Activated T-helper 17 cell treated with anti-CD3 and anti-CD28 coated beads, Interleukin-2, amount 50 U/mL, for 72 hours (primary cell): Measurements from ENCODE around the gene ACTR1B. TPM values are rescaled to one million over a fixed set of nuclear protein-coding genes. Genes with fewer than 3 reads are reported as not detected.
"Not testable (repeated sequence)": the region's sequence is repeated elsewhere in the genome, so short reads cannot be mapped to it uniquely, and the experiment has no call there.

Experiments used
- ATAC-seq: fragments of 150-1000 bp; cut with Tn5 transposase; replicated peaks from 2 replicates; pipeline ENCODE4 v1.10.0; 2021; ENCODE audit warnings: mild to moderate bottlenecking, moderate library complexity
- H3K27ac Mint-ChIP-seq: one replicate; pipeline ENCODE4 v1.8.0; 2022; ENCODE audit warnings: mixed read lengths
- H3K27me3 Mint-ChIP-seq: one replicate; pipeline ENCODE4 v1.8.0; 2022; ENCODE audit warnings: mixed read lengths
- H3K36me3 Mint-ChIP-seq: one replicate; pipeline ENCODE4 v1.8.0; 2022; ENCODE audit warnings: low read depth, mild to moderate bottlenecking, mixed read lengths
- H3K4me1 Mint-ChIP-seq: one replicate; pipeline ENCODE4 v1.8.0; 2022; ENCODE audit warnings: mixed read lengths
- H3K4me3 Mint-ChIP-seq: one replicate; pipeline ENCODE4 v1.8.0; 2022; ENCODE audit warnings: mild to moderate bottlenecking, mixed read lengths
- H3K9me3 Mint-ChIP-seq: one replicate; pipeline ENCODE4 v1.8.0; 2022; ENCODE audit warnings: mixed read lengths
- total RNA-seq, 2 donors: library from RNA; stranded (reverse); gene quantifications; one replicate each; pipeline ENCODE4 v1.2.3, GENCODE V29; 2022

Gene ACTR1B
- total RNA-seq: 100 to 1,000 TPM in 1 of 2 donors, 10 to 100 TPM in 1; 68.7 to 148 TPM

- peak; percentile 75 for ATAC-seq
- Mint-ChIP-seq H3K4me3 (peak within 1 kb of the TSS; percentile 92), H3K27ac (peak within 1 kb of the TSS; percentile 98), H3K9me3 (no peaks in the 10 kb centered on the region), H3K27me3 (no peaks in the 10 kb centered on the region), H3K4me1 (peaks cover 8% of the 10 kb centered on the region), H3K36me3 (peaks cover 53% of the 10 kb centered on the region)
Measured at GRCh38 chr2:97663962-97664635, at the start of gene ACTR1B. Gene ACTR1B (minus strand): TSS chr2:97664044. CDS start chr2:97663890, 154 bp downstream.

DNA sequence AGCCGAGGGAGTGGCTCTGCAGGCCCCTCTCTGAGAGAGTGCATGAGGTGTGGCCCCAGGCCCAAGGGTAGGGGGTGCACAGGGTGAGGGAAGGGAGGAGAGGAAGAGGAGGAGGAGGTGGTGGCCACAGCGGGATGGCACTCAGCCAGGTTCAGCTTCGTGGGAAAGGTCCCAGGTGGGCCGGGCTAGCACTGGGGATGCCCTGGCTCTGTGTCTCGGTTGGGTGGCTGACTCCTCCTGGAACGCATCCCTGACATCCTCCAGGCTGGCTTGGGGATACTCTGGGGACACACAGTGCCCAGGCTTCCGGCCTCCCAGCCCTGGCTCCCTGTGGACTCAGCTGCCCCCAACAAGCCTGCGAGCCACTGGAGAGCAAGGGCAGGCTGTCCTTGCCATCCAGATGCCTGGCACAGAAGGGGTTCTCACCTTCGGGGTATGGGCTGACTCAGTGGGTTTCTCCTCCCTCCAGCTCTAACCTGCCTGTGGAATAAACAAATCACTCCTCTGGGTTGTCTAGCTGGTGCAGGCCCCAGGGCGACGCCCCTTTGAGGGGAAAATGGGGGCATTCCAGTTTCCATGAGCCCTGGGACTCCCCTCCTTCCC is 49.0 kb upstream of the ACTR1B start:
- Mint-ChIP-seq H3K9me3 (no peaks in the 10 kb centered on the region), H3K27me3 (no peaks in the 10 kb centered on the region), H3K27ac (peak overlapping the region; percentile 100), H3K4me1 (peaks cover 53% of the 10 kb centered on the region), H3K4me3 (peak overlapping the region; percentile 100), H3K36me3 (peaks cover 46% of the 10 kb centered on the region)
- ATAC-seq: peak; percentile 36

DNA sequence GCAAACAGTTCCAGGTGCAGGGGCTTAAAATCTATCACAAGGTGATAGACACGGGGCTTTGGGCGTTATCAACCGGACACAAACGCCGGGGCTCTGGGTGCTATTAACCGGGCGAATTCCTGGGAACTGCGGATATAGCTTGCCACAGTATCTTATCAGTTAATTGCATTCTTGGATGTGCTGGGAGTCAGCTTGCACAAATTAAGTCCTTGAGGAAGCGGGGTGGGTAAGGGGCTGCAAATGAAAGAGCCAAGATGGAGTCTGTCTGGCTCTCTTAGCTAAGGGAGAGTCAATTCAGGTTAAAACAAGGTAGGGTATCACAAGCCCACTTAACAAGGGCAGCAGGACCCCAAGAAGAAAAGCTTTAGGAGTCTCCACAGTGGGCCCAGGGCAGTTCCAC is 48.3 kb upstream of the ACTR1B start:
- Mint-ChIP-seq H3K4me1 (peaks cover 49% of the 10 kb centered on the region), H3K4me3 (peak overlapping the region; percentile 100), H3K27ac (peak overlapping the region; percentile 100), H3K36me3 (peaks cover 40% of the 10 kb centered on the region)
- not testable (repeated sequence) for ATAC-seq, H3K27me3 Mint-ChIP-seq, H3K9me3 Mint-ChIP-seq

DNA sequence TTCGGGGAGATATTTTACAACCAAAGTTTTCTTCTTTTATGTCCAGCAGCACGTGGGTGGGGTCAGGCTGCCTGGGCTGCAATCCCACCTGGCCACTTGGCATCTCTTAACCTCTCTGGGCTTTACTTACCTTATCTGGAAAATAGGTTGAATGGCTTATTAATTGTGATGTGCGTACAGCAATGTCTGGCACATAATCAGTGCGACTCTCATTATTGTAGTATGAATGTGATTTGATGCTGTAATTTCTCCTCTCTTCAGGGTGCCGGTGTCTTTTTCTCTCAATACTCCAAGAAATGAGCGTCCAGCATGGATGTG is 47.5 kb upstream of the ACTR1B start:
- no peak for ATAC-seq
- Mint-ChIP-seq H3K4me1 (peaks cover 41% of the 10 kb centered on the region), H3K36me3 (peaks cover 32% of the 10 kb centered on the region), H3K4me3 (peak overlapping the region; percentile 100), H3K27ac (peak overlapping the region; percentile 100), H3K9me3 (no peaks in the 10 kb centered on the region), H3K27me3 (no peaks in the 10 kb centered on the region)

DNA sequence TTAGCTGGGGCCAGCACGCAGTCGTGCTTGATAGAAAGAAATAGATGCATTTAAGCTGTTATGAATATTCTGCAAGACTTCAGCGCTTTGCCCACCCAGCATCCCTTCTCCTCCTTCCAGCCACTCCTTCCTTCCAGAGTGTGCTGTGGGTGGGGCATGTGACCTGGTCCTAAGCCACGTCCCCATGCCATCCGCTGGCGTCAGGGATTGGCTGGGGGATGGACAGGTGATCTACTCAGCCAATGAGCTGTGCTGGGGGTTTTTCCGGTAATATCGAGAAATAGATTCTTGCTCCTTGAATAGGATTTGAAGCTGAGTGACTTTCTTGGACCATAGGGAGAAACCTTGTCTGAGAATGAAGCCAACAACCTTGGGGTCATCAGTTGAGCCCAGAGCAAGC is 44.8 kb upstream of the ACTR1B start:
- Mint-ChIP-seq H3K36me3 (peaks cover 4% of the 10 kb centered on the region), H3K9me3 (no peaks in the 10 kb centered on the region), H3K27me3 (no peaks in the 10 kb centered on the region), H3K4me1 (peaks cover 26% of the 10 kb centered on the region), H3K27ac (no peak overlapping the region), H3K4me3 (no peak overlapping the region)
- no peak for ATAC-seq

GRCh38 chr2:97708048-97708380 is 44.2 kb upstream of the ACTR1B start:
- Mint-ChIP-seq H3K36me3 (no peaks in the 10 kb centered on the region), H3K4me3 (no peak overlapping the region), H3K27ac (no peak overlapping the region), H3K27me3 (no peaks in the 10 kb centered on the region), H3K4me1 (peaks cover 22% of the 10 kb centered on the region), H3K9me3 (no peaks in the 10 kb centered on the region)
- no peak for ATAC-seq

GRCh38 chr2:97707362-97708047 is 43.7 kb upstream of the ACTR1B start:
- Mint-ChIP-seq H3K4me3 (no peak overlapping the region), H3K27ac (no peak overlapping the region), H3K4me1 (peaks cover 20% of the 10 kb centered on the region), H3K36me3 (no peaks in the 10 kb centered on the region), H3K27me3 (no peaks in the 10 kb centered on the region), H3K9me3 (no peaks in the 10 kb centered on the region)
- no peak for ATAC-seq

GRCh38 chr2:97706708-97707345 is 43.0 kb upstream of the ACTR1B start:
- no peak overlapping the region for H3K4me3 Mint-ChIP-seq
- no peaks in the 10 kb centered on the region for H3K9me3 Mint-ChIP-seq
- H3K4me1 Mint-ChIP-seq: peaks cover 16% of the 10 kb centered on the region
- no peaks in the 10 kb centered on the region for H3K27me3 Mint-ChIP-seq
- no peak for ATAC-seq
- H3K27ac Mint-ChIP-seq: no peak overlapping the region
- no peaks in the 10 kb centered on the region for H3K36me3 Mint-ChIP-seq

DNA sequence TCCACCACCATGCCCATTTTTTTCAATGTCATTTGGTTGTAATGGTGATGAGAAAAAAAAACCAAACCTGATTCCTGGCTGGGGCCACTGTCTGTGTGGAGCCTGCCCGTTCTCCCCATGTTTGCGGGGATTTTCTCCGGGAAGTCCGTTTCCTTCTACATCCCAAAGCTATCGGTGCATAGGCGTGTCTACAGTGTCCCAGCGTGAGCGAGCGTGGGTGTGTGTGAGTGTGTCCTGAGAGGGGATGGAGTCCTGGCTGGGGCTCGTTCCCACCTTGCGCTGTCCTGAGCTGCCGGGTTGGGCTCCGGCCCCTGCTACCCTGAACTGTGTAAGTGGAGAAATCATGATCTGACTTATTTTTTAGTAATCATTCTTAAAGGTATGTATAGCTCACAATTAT is 42.3 kb upstream of the ACTR1B start:
- Mint-ChIP-seq H3K27me3 (no peaks in the 10 kb centered on the region), H3K36me3 (no peaks in the 10 kb centered on the region), H3K4me3 (no peak overlapping the region), H3K9me3 (no peaks in the 10 kb centered on the region), H3K27ac (no peak overlapping the region), H3K4me1 (peaks cover 10% of the 10 kb centered on the region)
- ATAC-seq: no peak

DNA sequence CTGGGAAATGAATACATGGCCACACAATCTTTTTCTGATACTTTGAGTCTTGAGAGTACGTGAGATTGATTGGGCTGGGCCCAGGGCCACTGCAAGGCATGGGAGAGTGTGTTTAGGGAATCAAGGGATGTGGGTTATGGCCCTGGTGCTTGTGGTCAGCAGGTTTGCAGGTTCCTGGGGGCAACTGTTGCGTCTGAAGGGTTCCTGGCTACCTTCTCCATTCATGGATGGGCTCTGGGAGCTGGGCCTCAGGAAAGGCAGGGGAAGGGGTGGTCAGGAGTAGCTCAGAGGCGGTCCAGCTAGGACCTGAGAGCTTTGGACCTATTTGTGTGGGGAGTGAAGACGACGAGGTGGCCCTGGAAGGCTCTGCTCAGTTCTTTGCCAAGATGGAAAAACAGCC is 41.1 kb upstream of the ACTR1B start:
- no peak for ATAC-seq
- no peaks in the 10 kb centered on the region for H3K9me3 Mint-ChIP-seq
- H3K4me1 Mint-ChIP-seq: peaks cover 2% of the 10 kb centered on the region
- H3K27me3 Mint-ChIP-seq: no peaks in the 10 kb centered on the region
- H3K27ac Mint-ChIP-seq: no peak overlapping the region
- no peak overlapping the region for H3K4me3 Mint-ChIP-seq
- no peaks in the 10 kb centered on the region for H3K36me3 Mint-ChIP-seq

DNA sequence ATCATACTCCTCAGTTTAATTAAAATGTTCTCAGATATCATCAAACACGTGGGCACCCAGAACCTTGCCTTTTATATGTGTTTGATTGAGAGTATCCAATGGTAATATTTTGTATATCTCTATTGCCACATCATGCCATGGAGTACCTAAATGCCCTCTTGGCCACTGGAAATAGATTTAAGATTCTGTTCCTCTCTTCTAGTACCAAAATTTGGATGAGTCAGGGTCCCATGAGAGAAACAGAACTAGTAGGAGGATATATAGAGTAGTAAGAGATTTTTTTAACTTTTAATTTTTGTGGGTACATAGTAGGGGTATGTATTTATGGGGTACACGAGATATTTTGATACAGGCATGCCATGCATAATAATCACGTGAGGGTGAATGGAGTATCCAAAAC is 39.9 kb upstream of the ACTR1B start:
- Mint-ChIP-seq H3K4me1 (no peaks in the 10 kb centered on the region), H3K27me3 (no peaks in the 10 kb centered on the region), H3K9me3 (no peaks in the 10 kb centered on the region), H3K27ac (no peak overlapping the region), H3K36me3 (no peaks in the 10 kb centered on the region), H3K4me3 (no peak overlapping the region)
- no peak for ATAC-seq

GRCh38 chr2:97702731-97703470 is 39.1 kb upstream of the ACTR1B start:
- Mint-ChIP-seq H3K4me1 (no peaks in the 10 kb centered on the region), H3K9me3 (no peaks in the 10 kb centered on the region), H3K27ac (no peak overlapping the region), H3K4me3 (no peak overlapping the region), H3K36me3 (no peaks in the 10 kb centered on the region), H3K27me3 (no peaks in the 10 kb centered on the region)
- ATAC-seq: no peak

DNA sequence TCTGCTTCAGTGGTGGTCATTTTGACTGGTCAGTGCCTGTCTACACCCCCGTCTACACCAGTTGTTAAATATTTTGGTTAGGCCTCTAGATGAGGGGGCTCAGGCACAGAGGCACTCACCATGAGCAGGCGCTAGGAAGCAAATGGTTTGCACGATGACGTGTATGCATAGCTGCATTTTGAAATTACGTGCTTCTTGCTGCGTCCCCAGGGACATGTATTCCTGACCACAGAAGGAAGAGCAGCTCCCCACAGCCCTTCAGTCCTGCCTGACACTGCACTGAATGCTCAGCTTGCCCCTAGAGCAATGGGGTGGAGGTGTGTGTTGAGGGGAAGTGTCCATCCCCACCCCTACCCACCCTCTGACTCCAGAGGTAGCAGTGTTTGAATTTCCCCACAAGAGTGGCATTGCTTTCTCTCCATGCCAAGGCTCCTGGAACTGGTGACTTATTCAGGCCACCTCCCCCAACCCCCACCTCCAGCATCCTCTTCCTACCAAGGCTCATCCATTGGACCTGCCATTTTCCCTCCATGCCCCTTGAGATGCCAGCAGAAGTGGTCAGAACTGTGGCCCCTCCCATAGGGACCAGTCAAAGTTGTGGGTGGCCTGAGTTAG is 38.1 kb upstream of the ACTR1B start:
- Mint-ChIP-seq H3K36me3 (no peaks in the 10 kb centered on the region), H3K9me3 (no peaks in the 10 kb centered on the region), H3K27ac (no peak overlapping the region), H3K27me3 (no peaks in the 10 kb centered on the region), H3K4me3 (no peak overlapping the region), H3K4me1 (peaks cover 4% of the 10 kb centered on the region)
- no peak for ATAC-seq

- no peaks in the 10 kb centered on the region for H3K9me3 Mint-ChIP-seq
- H3K36me3 Mint-ChIP-seq: no peaks in the 10 kb centered on the region
- H3K27ac Mint-ChIP-seq: no peak overlapping the region
- no peak for ATAC-seq
- H3K4me3 Mint-ChIP-seq: no peak overlapping the region
- peaks cover 5% of the 10 kb centered on the region for H3K4me1 Mint-ChIP-seq
- no peaks in the 10 kb centered on the region for H3K27me3 Mint-ChIP-seq
Measured at GRCh38 chr2:97701186-97701585, 37.3 kb upstream of the ACTR1B start.
